A549 (cell line): Measurements from ENCODE around the gene MRTFB. TPM values are rescaled to one million over a fixed set of nuclear protein-coding genes. Genes with fewer than 3 reads are reported as not detected.
A peak's percentile ranks its signal among the peaks of the same experiment; 100 is the strongest.
"Not testable (repeated sequence)": the region's sequence is repeated elsewhere in the genome, so short reads cannot be mapped to it uniquely, and the experiment has no call there.

Experiments
- ATAC-seq, 2 experiments: fragments of 200-7000 bp in 1 of 2; fragments of >200 bp in 1 of 2; cut with Nextera tagmentation in 1 of 2; cut with Tn5 transposase in 1 of 2; 3 replicates each; pipeline versions ENCODE4 v1.8.0 to v1.9.1; 2018 to 2020; ENCODE audit warnings: mild to moderate bottlenecking in 1 of 2, moderate library complexity in 1 of 2
- CTCF ChIA-PET: fragments of 300-600 bp; sonication (Branson Sonifier 250); formaldehyde crosslinking; extraction: SDS; loops from one replicate; lab custom pipeline; 2021; ENCODE audit warnings: antibody characterized with exemption, inconsistent platforms; lab: Yijun Ruan, JAX
- POLR2A ChIA-PET: fragments of 350-600 bp; formaldehyde crosslinking; extraction: SDS; loops from one replicate; lab custom pipeline; 2021; ENCODE audit warnings: antibody characterized with exemption, inconsistent platforms; lab: Yijun Ruan, JAX
- DNase-seq, 2 experiments: peaks; one replicate each; pipeline versions ENCODE4 v3.0.0 to v3.0.0-alpha.2; 2011 to 2016; ENCODE audit warnings: low read depth in 1 of 2, low spot score in 1 of 2
- FAIRE-seq: peaks from 2 replicates; lab custom pipeline; 2011; peaks lifted over from hg19 to GRCh38; lab: Jason Lieb, UNC
- H3K27ac ChIP-seq, 2 experiments: fragments of >200 bp; sonication (Bioruptor Twin); formaldehyde crosslinking; 3 replicates each; pipeline ENCODE4 v1.5.1; 2016 to 2017
- H3K4me1 ChIP-seq: fragments of >200 bp; sonication (Bioruptor Twin); formaldehyde crosslinking; 3 replicates; pipeline ENCODE4 v1.6.1; 2016
- H3K4me2 ChIP-seq: fragments of >200 bp; sonication (Bioruptor Twin); formaldehyde crosslinking; 3 replicates; pipeline ENCODE4 v1.6.1; 2016
- H3K4me3 ChIP-seq: fragments of >200 bp; sonication (Bioruptor Twin); formaldehyde crosslinking; 3 replicates; pipeline ENCODE4 v1.5.1; 2016
- H3K9me3 ChIP-seq: fragments of >200 bp; sonication (Bioruptor Twin); formaldehyde crosslinking; 3 replicates; pipeline ENCODE4 v1.6.1; 2016
- CBX8 ChIP-seq: fragments of 200-600 bp; sonication (generic); IDR thresholded peaks from 2 replicates; pipeline ENCODE4 v1.6.1; 2016
- EHF ChIP-seq: fragments of 250-450 bp; sonication (Bioruptor Pico); IDR thresholded peaks from 2 replicates; pipeline ENCODE4 v1.5.0; 2020; ENCODE audit warnings: mild to moderate bottlenecking
- ESRRA ChIP-seq: fragments of 150-350 bp; IDR thresholded peaks from 2 replicates; pipeline ENCODE4 v1.6.1; 2014; ENCODE audit warnings: mild to moderate bottlenecking, low read length, borderline replicate concordance
- GATA3 ChIP-seq: IDR thresholded peaks from 2 replicates; pipeline ENCODE4 v1.6.1; 2012; ENCODE audit warnings: borderline replicate concordance
- HDAC2 ChIP-seq: fragments of 200-600 bp; sonication (generic); IDR thresholded peaks from 2 replicates; pipeline ENCODE4 v1.6.1; 2016
- HEYL ChIP-seq: fragments of 250-450 bp; sonication (Bioruptor Pico); IDR thresholded peaks from 2 replicates; pipeline ENCODE4 v1.8.0; 2021; ENCODE audit warnings: mild to moderate bottlenecking, moderate library complexity
- HOXA7 ChIP-seq: fragments of 250-450 bp; sonication (Bioruptor Pico); IDR thresholded peaks from 2 replicates; pipeline ENCODE4 v1.5.0; 2020; ENCODE audit warnings: mild to moderate bottlenecking, moderate library complexity
- HOXB5 ChIP-seq: fragments of 250-450 bp; sonication (Bioruptor Pico); IDR thresholded peaks from 2 replicates; pipeline ENCODE4 v1.5.0; 2020; ENCODE audit warnings: mild to moderate bottlenecking, moderate library complexity
- JUN ChIP-seq, 2 experiments: fragments of >200 bp; sonication (Bioruptor Twin); formaldehyde crosslinking; IDR thresholded peaks; 2 replicates in 1 of 2; 3 replicates in 1 of 2; pipeline ENCODE4 v1.6.1; 2016 to 2017
- JUNB ChIP-seq: fragments of >200 bp; sonication (Bioruptor Twin); formaldehyde crosslinking; IDR thresholded peaks from 2 replicates; pipeline ENCODE4 v1.6.1; 2016
- KDM1A ChIP-seq: fragments of 200-600 bp; sonication (generic); IDR thresholded peaks from 2 replicates; pipeline ENCODE4 v1.6.1; 2016; ENCODE audit warnings: low read depth, mild to moderate bottlenecking
- KDM5A ChIP-seq: fragments of 200-600 bp; sonication (generic); IDR thresholded peaks from 2 replicates; pipeline ENCODE4 v1.6.1; 2016; ENCODE audit warnings: antibody characterized with exemption, mild to moderate bottlenecking
- MAFK ChIP-seq: fragments of 450-650 bp; IDR thresholded peaks from 2 replicates; pipeline ENCODE4 v1.6.1; 2014; ENCODE audit not compliant: partially characterized antibody
- NR3C1 ChIP-seq: fragments of >200 bp; sonication (Bioruptor Twin); formaldehyde crosslinking; IDR thresholded peaks from 3 replicates; pipeline ENCODE4 v1.6.1; 2017
- PHF8 ChIP-seq: fragments of 200-600 bp; sonication (generic); IDR thresholded peaks from 2 replicates; pipeline ENCODE4 v1.6.1; 2016; ENCODE audit warnings: low read depth, mild to moderate bottlenecking, antibody characterized with exemption, moderate library complexity, borderline replicate concordance
- POLR2A ChIP-seq: IDR thresholded peaks from 2 replicates; pipeline ENCODE4 v1.6.1; 2012; ENCODE audit warnings: mild to moderate bottlenecking, low read length
- POLR2AphosphoS2 ChIP-seq: conservative IDR thresholded peaks from 2 replicates; pipeline ENCODE4 v1.6.1; 2012; ENCODE audit warnings: low read length, improper control_type of control experiment, inconsistent platforms
- RARB ChIP-seq: fragments of 250-450 bp; sonication (Bioruptor Pico); IDR thresholded peaks from 2 replicates; pipeline ENCODE4 v1.8.0; 2021; ENCODE audit warnings: mild to moderate bottlenecking, moderate library complexity
- RCOR1 ChIP-seq: fragments of 150-350 bp; IDR thresholded peaks from 2 replicates; pipeline ENCODE4 v1.6.1; 2014; ENCODE audit warnings: antibody characterized with exemption, low read length, low read depth
- RFX5 ChIP-seq: fragments of 450-650 bp; IDR thresholded peaks from 2 replicates; pipeline ENCODE4 v1.7.1; 2014; ENCODE audit warnings: antibody characterized with exemption, mild to moderate bottlenecking, moderate library complexity
- SMC3 ChIP-seq: fragments of >200 bp; sonication (Bioruptor Twin); formaldehyde crosslinking; IDR thresholded peaks from 3 replicates; pipeline ENCODE4 v1.6.1; 2018; ENCODE audit warnings: inconsistent platforms
- SREBF2 ChIP-seq: fragments of 450-650 bp; IDR thresholded peaks from 2 replicates; pipeline ENCODE4 v1.6.1; 2014; ENCODE audit warnings: mild to moderate bottlenecking, moderate library complexity
- TP53 ChIP-seq: fragments of 250-450 bp; sonication (Bioruptor Pico); IDR thresholded peaks from 2 replicates; pipeline ENCODE4 v1.5.0; 2021; ENCODE audit warnings: mild to moderate bottlenecking, moderate library complexity
- ZC3H11A ChIP-seq: fragments of 450-650 bp; IDR thresholded peaks from 2 replicates; pipeline ENCODE4 v1.6.1; 2014; ENCODE audit warnings: antibody characterized with exemption, mild to moderate bottlenecking
- ZNF302 ChIP-seq: fragments of 250-450 bp; sonication (Bioruptor Pico); IDR thresholded peaks from 2 replicates; pipeline ENCODE4 v1.9.0; 2021; ENCODE audit warnings: inconsistent platforms, mild to moderate bottlenecking, moderate library complexity
- ZSCAN20 ChIP-seq: fragments of 250-450 bp; sonication (Bioruptor Pico); IDR thresholded peaks from 2 replicates; pipeline ENCODE4 v1.8.0; 2022; ENCODE audit warnings: mild to moderate bottlenecking, moderate library complexity
- WGBS: methylation state at CpG from one replicate; pipeline ENCODE4 v1.1.6; 2017; ENCODE audit errors: missing lambda C conversion rate; 5-methylcytosine and 5-hydroxymethylcytosine counted together
- polyA plus RNA-seq, 4 experiments: library from polyadenylated mRNA; depleted of rRNA in 3 of 4; stranded (reverse); fragments of >200 nt; fragmentation: RNase III in 1 of 4; extraction: RNeasy Plus Mini Kit Qiagen cat#74134 plus additional on column Dnase treatment in 1 of 4; gene quantifications; 2 replicates in 3 of 4; 3 replicates in 1 of 4; pipeline ENCODE4 v1.2.3, GENCODE V29; 2011 to 2017
- TF ChIP-seq, protein P1 (sequence below): fragments of 250-450 bp; sonication (Bioruptor Pico); IDR thresholded peaks from 2 replicates; pipeline ENCODE4 v1.5.0; 2020; ENCODE audit warnings: low read depth, mild to moderate bottlenecking, moderate library complexity
- TF ChIP-seq, protein P2 (sequence below): fragments of 150-350 bp; IDR thresholded peaks from 2 replicates; pipeline ENCODE4 v1.6.1; 2014; ENCODE audit warnings: low read depth, mild to moderate bottlenecking, low read length
- TF ChIP-seq, protein P3 (sequence below): IDR thresholded peaks from 2 replicates; pipeline ENCODE4 v1.6.1; 2012
- TF ChIP-seq, protein P4 (sequence below): fragments of >200 bp; sonication (Bioruptor Twin); formaldehyde crosslinking; IDR thresholded peaks from 3 replicates; pipeline ENCODE4 v1.6.1; 2016
- TF ChIP-seq, protein P5 (sequence below): fragments of 200-600 bp; sonication (generic); IDR thresholded peaks from 2 replicates; pipeline ENCODE4 v1.6.1; 2016; ENCODE audit warnings: antibody characterized with exemption, mild to moderate bottlenecking, moderate library complexity

Gene MRTFB
- polyA plus RNA-seq, 2 of the 4 experiments (the other 2 are of a cell fraction), result 13.7 to 24.2 TPM

DNA sequence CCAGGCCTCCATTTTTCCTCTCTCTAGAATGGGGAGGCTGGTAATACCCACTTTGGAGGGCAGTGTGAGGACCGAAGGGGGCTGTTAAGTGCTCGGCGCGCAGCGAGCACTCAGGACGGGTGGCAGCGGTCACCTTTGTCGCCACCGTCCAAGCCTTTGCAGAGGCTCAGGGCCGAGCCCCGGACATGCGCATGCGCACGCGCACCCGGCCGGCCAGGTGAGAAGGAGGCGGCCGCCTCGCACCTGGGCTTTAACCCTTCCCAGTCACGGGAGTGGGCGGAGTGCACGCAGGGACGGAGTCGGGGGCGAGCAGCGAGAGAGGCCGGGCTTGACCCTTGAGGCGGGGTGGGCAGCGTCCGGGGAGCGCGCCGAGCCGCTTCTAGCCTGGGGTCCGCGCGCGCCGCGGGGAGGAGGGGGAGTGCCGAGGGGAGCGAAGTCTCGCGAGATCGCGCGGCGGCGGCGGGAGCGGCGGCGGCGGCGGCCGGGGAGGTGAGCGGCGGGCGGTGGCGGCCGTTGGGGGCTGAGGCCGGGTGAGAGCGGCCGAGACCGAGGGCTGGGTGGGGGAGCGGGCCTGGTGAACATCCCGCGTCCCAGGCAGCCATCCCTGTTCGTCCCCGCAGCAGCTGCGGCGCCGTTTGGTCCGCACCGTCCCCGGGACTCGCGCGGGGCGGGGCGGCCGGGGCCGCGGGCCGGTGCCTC is at the start of gene MRTFB (continued):
- TF ChIP-seq, protein P1, sequence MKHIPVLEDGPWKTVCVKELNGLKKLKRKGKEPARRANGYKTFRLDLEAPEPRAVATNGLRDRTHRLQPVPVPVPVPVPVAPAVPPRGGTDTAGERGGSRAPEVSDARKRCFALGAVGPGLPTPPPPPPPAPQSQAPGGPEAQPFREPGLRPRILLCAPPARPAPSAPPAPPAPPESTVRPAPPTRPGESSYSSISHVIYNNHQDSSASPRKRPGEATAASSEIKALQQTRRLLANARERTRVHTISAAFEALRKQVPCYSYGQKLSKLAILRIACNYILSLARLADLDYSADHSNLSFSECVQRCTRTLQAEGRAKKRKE, result peak; percentile 42; the same call in 1 of the 2 replicates
- no peak for TF ChIP-seq HOXA7 (CRISPR knock-in tag)
- no peak for TF ChIP-seq KDM5A
- TF ChIP-seq HOXB5, result 0 out of 2 replicates have a peak, but pooled peaks have one; percentile 16
- peak; percentile 57 to 72; a peak in 3 of 5 replicates for TF ChIP-seq JUN (IDR thresholded peaks at IDR 0.05)
- TF ChIP-seq CBX8, result no peak
- TF ChIP-seq ZC3H11A, result no peak
- TF ChIP-seq ZNF302 (CRISPR knock-in tag), result no peak
- TF ChIP-seq TP53, result no peak
- no peak for TF ChIP-seq ZSCAN20 (CRISPR knock-in tag)
- no peak for TF ChIP-seq RARB
- TF ChIP-seq GATA3, result no peak
- no peak for TF ChIP-seq EHF (CRISPR knock-in tag)
- no peak for TF ChIP-seq RCOR1
- TF ChIP-seq NR3C1, result no peak
- TF ChIP-seq HEYL, result no peak
- no peak for TF ChIP-seq POLR2AphosphoS2
- TF ChIP-seq, protein P2, sequence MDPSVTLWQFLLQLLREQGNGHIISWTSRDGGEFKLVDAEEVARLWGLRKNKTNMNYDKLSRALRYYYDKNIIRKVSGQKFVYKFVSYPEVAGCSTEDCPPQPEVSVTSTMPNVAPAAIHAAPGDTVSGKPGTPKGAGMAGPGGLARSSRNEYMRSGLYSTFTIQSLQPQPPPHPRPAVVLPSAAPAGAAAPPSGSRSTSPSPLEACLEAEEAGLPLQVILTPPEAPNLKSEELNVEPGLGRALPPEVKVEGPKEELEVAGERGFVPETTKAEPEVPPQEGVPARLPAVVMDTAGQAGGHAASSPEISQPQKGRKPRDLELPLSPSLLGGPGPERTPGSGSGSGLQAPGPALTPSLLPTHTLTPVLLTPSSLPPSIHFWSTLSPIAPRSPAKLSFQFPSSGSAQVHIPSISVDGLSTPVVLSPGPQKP, result no peak
- no peak for TF ChIP-seq ESRRA
- TF ChIP-seq, protein P3, sequence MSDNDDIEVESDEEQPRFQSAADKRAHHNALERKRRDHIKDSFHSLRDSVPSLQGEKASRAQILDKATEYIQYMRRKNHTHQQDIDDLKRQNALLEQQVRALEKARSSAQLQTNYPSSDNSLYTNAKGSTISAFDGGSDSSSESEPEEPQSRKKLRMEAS, result peak; percentile 67; the same call in 1 of the 2 replicates
- no peak for TF ChIP-seq MAFK
- TF ChIP-seq KDM1A, result peak; percentile 13
- no peak for TF ChIP-seq JUNB
- TF ChIP-seq RFX5, result no peak
- 0 out of 3 replicates have a peak, but pooled peaks have one; percentile 6 for TF ChIP-seq SMC3
- TF ChIP-seq POLR2A, result peak; percentile 49
- no peak for TF ChIP-seq SREBF2
- TF ChIP-seq, protein P4, sequence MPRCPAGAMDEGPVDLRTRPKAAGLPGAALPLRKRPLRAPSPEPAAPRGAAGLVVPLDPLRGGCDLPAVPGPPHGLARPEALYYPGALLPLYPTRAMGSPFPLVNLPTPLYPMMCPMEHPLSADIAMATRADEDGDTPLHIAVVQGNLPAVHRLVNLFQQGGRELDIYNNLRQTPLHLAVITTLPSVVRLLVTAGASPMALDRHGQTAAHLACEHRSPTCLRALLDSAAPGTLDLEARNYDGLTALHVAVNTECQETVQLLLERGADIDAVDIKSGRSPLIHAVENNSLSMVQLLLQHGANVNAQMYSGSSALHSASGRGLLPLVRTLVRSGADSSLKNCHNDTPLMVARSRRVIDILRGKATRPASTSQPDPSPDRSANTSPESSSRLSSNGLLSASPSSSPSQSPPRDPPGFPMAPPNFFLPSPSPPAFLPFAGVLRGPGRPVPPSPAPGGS, result no peak; the same call in 2 of the 3 replicates
- peak; percentile 50 for TF ChIP-seq PHF8
- TF ChIP-seq, protein P5, sequence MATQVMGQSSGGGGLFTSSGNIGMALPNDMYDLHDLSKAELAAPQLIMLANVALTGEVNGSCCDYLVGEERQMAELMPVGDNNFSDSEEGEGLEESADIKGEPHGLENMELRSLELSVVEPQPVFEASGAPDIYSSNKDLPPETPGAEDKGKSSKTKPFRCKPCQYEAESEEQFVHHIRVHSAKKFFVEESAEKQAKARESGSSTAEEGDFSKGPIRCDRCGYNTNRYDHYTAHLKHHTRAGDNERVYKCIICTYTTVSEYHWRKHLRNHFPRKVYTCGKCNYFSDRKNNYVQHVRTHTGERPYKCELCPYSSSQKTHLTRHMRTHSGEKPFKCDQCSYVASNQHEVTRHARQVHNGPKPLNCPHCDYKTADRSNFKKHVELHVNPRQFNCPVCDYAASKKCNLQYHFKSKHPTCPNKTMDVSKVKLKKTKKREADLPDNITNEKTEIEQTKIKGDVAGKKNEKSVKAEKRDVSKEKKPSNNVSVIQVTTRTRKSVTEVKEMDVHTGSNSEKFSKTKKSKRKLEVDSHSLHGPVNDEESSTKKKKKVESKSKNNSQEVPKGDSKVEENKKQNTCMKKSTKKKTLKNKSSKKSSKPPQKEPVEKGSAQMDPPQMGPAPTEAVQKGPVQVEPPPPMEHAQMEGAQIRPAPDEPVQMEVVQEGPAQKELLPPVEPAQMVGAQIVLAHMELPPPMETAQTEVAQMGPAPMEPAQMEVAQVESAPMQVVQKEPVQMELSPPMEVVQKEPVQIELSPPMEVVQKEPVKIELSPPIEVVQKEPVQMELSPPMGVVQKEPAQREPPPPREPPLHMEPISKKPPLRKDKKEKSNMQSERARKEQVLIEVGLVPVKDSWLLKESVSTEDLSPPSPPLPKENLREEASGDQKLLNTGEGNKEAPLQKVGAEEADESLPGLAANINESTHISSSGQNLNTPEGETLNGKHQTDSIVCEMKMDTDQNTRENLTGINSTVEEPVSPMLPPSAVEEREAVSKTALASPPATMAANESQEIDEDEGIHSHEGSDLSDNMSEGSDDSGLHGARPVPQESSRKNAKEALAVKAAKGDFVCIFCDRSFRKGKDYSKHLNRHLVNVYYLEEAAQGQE, result peak; percentile 87
- TF ChIP-seq HDAC2, result no peak

DNA sequence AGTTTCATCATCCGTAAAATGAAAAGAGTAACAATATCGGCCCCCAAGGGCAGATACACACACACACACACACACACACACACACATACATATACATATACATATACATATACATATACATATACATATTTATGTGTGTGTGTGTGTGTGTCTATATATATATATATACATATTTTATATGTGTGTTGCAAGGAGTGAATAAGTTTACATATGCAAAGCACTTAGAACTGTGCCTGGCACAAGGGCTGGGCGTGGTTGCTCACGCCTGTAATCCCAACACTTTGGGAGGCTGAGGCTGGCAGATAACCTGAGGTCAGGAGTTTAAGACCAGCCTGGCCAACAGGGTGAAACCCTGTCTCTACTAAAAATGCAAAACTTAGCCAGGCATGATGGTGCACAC is 47.6 kb upstream of the MRTFB start:
- ATAC-seq, POLR2A ChIA-PET, H3K27ac ChIP-seq, CTCF ChIA-PET, FAIRE-seq, H3K4me2 ChIP-seq, DNase-seq, H3K4me3 ChIP-seq: not testable (repeated sequence)
- WGBS, result 82% methylated on average over 4 of the region's 4 CpGs
- H3K9me3 ChIP-seq, result peaks cover 18% of the 10 kb centered on the region; the same call in 1 of the 3 replicates
- peaks cover 28% of the 10 kb centered on the region for H3K4me1 ChIP-seq
